Measurements from ENCODE around the gene GCN1. TPM values are rescaled to one million over a fixed set of nuclear protein-coding genes. Genes with fewer than 3 reads are reported as not detected.
A peak's percentile ranks its signal among the peaks of the same experiment; 100 is the strongest.
"Not testable (repeated sequence)": the region's sequence is repeated elsewhere in the genome, so short reads cannot be mapped to it uniquely, and the experiment has no call there.

The GCN1 gene
- total RNA-seq, 1 donor: 156 TPM

- no peak overlapping the region for H3K4me3 ChIP-seq (ENCODE audit: low read depth, low read length)
- no peak for TF ChIP-seq CTCF (IDR thresholded peaks at IDR 0.05; ENCODE audit: insufficient read depth, low read length)
- DNase-seq (ENCODE audit: low read depth): no peak
Observed at GRCh38 chr12:120239776-120240494, 45.4 kb upstream of the GCN1 start.

- DNase-seq (ENCODE audit: low read depth): no peak
- no peak for TF ChIP-seq CTCF (IDR thresholded peaks at IDR 0.05; ENCODE audit: insufficient read depth, low read length)
- no peak overlapping the region for H3K4me3 ChIP-seq (ENCODE audit: low read depth, low read length)
Observed at GRCh38 chr12:120238839-120239445, 44.4 kb upstream of the GCN1 start.

- no peak for TF ChIP-seq CTCF (IDR thresholded peaks at IDR 0.05; ENCODE audit: insufficient read depth, low read length)
- H3K4me3 ChIP-seq (ENCODE audit: low read depth, low read length): no peak overlapping the region
- DNase-seq (ENCODE audit: low read depth): no peak
Observed at GRCh38 chr12:120238217-120238616, 43.7 kb upstream of the GCN1 start.

- peak; percentile 91 for DNase-seq (ENCODE audit: low read depth)
- no peak for TF ChIP-seq CTCF (IDR thresholded peaks at IDR 0.05; ENCODE audit: insufficient read depth, low read length)
- H3K4me3 ChIP-seq (ENCODE audit: low read depth, low read length): peak overlapping the region; percentile 17
Observed at GRCh38 chr12:120237360-120238171, 43.1 kb upstream of the GCN1 start.

- H3K4me3 ChIP-seq (ENCODE audit: low read depth, low read length); DNase-seq (ENCODE audit: low read depth): not testable (repeated sequence)
Observed at GRCh38 chr12:120236809-120237208, 42.3 kb upstream of the GCN1 start.

GRCh38 chr12:120235369-120236323, 41.1 kb upstream of the GCN1 start:
- TF ChIP-seq CTCF (IDR thresholded peaks at IDR 0.05; ENCODE audit: insufficient read depth, low read length): peak; percentile 40
- peak overlapping the region; percentile 22 for H3K4me3 ChIP-seq (ENCODE audit: low read depth, low read length)
- no peak for DNase-seq (ENCODE audit: low read depth)

All from fibroblast of the aortic adventitia (primary cell).